Activated T-helper 2 cell treated with anti-CD3 and anti-CD28 coated beads, Interferon-gamma antibody, Interleukin-2, Interleukin-4, amounts not matched to agents 10 μg/mL and 5 μg/mL and 100 μg/mL, durations not matched to agents 14 hours and 24 hours and 36 hours (primary cell): Measurements from ENCODE around the gene PDZD7. TPM values are rescaled to one million over a fixed set of nuclear protein-coding genes. Genes with fewer than 3 reads are reported as not detected.
A peak's percentile ranks its signal among the peaks of the same experiment; 100 is the strongest.
"Not testable (repeated sequence)": the region's sequence is repeated elsewhere in the genome, so short reads cannot be mapped to it uniquely, and the experiment has no call there.

Source experiments
- DNase-seq: peaks from one replicate; pipeline ENCODE4 v3.0.0; 2021; ENCODE audit warnings: low spot score
- H3K27ac Mint-ChIP-seq: one replicate; pipeline ENCODE4 v1.8.0; 2021; ENCODE audit warnings: mixed read lengths
- H3K27me3 Mint-ChIP-seq: one replicate; pipeline ENCODE4 v1.8.0; 2021; ENCODE audit warnings: low read depth, mixed read lengths
- H3K36me3 Mint-ChIP-seq: one replicate; pipeline ENCODE4 v1.8.0; 2021; ENCODE audit warnings: low read depth, mixed read lengths
- H3K4me1 Mint-ChIP-seq: one replicate; pipeline ENCODE4 v1.8.0; 2021; ENCODE audit warnings: low read depth, mixed read lengths
- H3K4me3 Mint-ChIP-seq: one replicate; pipeline ENCODE4 v1.8.0; 2021; ENCODE audit warnings: low read depth, mild to moderate bottlenecking, moderate library complexity, mixed read lengths
- H3K9me3 Mint-ChIP-seq: one replicate; pipeline ENCODE4 v1.8.0; 2021; ENCODE audit warnings: mixed read lengths
- intact Hi-C: fragments of 100-400 bp; cut with micrococcal nuclease; formaldehyde crosslinking; loops from one replicate; pipeline ENCODE4 v1.15.1; 2023
- total RNA-seq: library from RNA; stranded (reverse); gene quantifications from 2 replicates; pipeline ENCODE4 v1.2.3, GENCODE V29; 2022

PDZD7 gene
- total RNA-seq, 1 donor from 2014 or later, result 0.64 TPM

DNA sequence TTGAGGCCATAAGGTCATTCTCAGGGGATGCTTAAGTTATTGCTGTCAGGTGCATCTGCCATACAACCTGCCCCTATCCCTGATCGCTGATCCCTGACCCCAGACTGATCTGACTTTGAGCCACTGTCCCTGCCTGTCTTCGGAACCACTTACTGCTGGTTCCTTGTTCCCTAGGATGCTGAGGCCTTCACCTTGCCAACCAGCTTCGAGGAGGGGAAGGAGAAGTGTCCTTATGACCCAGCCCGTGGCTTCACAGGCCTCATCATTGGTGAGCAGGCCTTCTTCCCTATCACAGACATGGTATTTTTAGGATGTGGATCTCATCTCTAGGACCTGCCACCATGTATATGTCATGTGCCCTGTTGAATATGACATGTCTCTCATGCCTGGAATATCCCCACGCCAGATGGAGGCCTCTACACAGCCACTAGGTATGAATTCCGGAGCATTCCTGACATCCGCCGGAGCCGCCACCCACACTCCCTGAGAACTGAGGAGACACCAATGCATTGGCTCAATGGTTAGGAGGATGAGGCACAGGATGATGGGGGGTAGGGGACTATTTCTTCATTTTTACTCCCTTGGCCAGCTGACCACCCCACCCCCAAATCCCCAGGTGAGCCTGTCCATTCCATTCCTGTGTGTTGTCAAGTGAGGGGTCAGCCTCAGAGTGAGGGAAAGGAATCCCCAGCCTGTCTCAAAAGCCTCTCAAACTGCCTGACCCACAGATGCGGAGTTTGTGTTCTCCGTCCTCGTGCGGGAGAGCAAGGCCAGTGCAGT is 52.6 kb downstream of the PDZD7 start:
- Mint-ChIP-seq H3K27me3 (no peaks in the 10 kb centered on the region), H3K27ac (no peak overlapping the region), H3K36me3 (no peaks in the 10 kb centered on the region), H3K4me1 (no peaks in the 10 kb centered on the region), H3K9me3 (no peaks in the 10 kb centered on the region), H3K4me3 (no peak overlapping the region)
- intact Hi-C loops, result no loop called here
- DNase-seq, result no peak

DNA sequence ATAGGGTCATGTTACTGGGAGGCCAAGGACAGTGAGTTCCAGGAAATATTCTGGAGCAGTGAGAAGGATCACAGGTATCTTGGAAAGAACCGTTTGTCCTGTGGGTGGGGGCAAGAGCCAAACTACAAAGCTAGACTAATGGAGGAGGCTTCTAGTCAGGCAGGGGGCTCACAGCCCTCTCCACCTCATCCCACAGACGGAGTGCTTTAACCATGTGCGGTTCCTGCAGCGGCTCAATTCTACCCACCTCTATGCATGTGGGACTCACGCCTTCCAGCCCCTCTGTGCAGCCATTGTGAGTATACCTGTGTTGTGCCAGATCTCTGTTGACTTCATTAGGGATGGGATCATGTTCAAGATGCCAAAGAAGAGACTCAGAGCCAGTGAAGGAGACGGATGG is 53.5 kb downstream of the PDZD7 start:
- Mint-ChIP-seq H3K4me3 (no peak overlapping the region), H3K9me3 (no peaks in the 10 kb centered on the region), H3K27ac (no peak overlapping the region), H3K4me1 (no peaks in the 10 kb centered on the region), H3K27me3 (no peaks in the 10 kb centered on the region), H3K36me3 (no peaks in the 10 kb centered on the region)
- no peak for DNase-seq
- intact Hi-C loops, result no loop called here

DNA sequence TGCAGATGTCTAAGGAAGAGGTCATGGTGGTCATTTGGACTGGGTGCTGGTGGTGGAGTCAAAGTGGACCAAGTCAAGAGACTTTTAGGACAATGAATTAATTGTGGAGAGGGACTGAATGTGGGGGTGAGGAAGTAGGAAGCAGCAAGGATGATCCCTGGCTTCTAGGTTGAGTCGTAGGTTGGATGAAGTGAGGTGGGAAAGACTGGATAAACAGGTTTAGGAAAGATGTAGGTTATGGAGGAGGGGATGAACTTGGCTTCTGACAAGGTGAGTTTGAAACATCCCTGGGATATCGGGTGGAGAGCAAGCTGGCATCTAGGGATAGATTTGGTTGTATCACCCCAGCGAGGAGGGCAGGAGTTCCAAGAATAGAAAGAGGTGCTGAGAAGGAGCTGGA is 54.0 kb downstream of the PDZD7 start:
- no peak for DNase-seq
- H3K4me3 Mint-ChIP-seq, result no peak overlapping the region
- no peaks in the 10 kb centered on the region for H3K27me3 Mint-ChIP-seq
- H3K4me1 Mint-ChIP-seq, result no peaks in the 10 kb centered on the region
- no peaks in the 10 kb centered on the region for H3K36me3 Mint-ChIP-seq
- H3K9me3 Mint-ChIP-seq, result no peaks in the 10 kb centered on the region
- no peak overlapping the region for H3K27ac Mint-ChIP-seq
- intact Hi-C loops, result no loop called here

DNA sequence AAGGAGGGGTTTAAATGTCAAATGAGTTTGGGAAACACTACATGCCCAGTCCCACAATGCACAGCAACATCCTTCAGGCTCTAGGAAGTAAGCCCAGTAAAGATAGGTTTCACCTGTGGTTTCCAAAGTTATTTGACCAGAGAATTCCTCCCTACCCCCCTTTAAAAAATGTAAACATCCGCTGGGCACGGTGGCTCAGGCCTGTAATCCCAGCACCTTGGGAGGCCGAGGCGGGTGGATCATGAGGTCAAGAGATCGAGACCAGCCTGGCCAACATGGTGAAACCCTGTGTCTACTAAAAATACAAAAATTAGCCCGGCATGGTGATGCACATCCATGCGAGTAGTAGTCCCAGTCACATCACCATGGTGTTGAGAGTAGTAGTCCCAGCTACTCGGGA is 55.5 kb downstream of the PDZD7 start:
- H3K9me3 Mint-ChIP-seq, H3K4me1 Mint-ChIP-seq, H3K36me3 Mint-ChIP-seq, intact Hi-C loops, H3K27me3 Mint-ChIP-seq, DNase-seq, H3K27ac Mint-ChIP-seq, H3K4me3 Mint-ChIP-seq: not testable (repeated sequence)

DNA sequence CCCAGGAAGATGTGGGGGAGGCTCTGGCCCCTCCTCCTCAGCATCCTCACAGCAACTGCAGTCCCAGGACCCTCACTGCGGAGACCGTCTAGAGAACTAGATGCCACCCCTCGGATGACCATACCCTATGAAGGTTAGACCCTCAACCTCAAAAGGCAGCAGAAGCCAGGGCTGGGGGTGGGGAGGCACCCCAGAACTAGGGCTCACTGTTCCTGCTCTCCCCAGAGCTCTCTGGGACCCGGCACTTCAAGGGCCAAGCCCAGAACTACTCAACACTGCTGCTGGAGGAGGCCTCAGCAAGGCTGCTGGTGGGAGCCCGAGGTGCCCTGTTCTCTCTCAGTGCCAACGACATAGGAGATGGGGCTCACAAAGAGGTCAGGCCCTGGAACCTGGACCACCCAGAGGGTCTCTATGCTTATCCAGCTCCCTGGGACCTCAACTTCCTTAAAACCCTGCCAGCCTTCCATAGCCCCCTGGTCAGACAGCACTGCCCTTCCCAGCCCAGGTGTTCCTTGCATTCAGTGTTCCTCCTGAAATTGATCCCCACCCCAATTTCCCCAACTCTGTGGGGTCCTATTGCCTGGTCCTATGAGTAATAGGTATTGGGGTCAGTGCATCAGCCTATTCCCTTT is 57.9 kb downstream of the PDZD7 start:
- H3K4me1 Mint-ChIP-seq, result peaks cover 2% of the 10 kb centered on the region
- no peak for DNase-seq
- intact Hi-C loops, result no loop called here
- H3K36me3 Mint-ChIP-seq, result no peaks in the 10 kb centered on the region
- H3K4me3 Mint-ChIP-seq, result no peak overlapping the region
- H3K27ac Mint-ChIP-seq, result no peak overlapping the region
- H3K9me3 Mint-ChIP-seq, result no peaks in the 10 kb centered on the region
- no peaks in the 10 kb centered on the region for H3K27me3 Mint-ChIP-seq

DNA sequence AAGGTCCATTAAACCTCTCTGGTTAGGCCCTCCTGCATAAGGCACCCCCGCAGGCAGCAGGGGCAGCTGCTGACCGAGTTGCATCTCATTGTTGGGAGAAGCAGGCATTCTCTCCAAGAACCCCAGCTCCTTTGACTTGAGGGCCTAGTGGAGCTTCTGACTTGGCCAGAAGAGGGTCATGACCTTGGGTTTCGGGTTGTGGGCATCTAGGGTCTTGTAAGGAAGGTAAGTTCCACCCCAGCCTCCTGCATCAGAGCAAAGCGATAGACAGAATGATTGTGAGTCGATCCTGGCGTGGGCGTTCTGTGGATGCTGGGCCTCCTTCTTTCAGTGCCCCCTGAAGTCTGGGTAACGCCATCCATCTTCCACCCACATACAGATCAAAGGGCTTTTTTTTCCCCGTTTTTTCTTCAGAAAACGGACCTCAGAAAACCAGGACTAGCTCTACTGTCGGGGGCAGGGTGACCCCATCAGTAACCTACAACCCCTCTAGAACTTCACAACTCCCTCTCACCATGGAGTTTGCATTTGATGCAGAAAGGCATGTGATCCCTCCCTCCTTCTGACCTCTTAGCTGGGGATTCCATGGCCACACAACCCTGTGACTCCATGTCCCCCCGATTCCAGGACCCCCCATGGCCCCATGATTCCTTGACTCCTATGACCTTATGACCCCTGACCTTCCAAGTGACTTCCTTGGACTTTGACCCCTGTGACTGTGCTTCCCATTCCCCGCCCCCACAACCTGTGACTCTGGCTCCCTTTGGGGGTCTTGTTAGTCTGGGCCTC is 58.6 kb downstream of the PDZD7 start:
- Mint-ChIP-seq H3K9me3 (no peaks in the 10 kb centered on the region), H3K4me1 (peaks cover 2% of the 10 kb centered on the region), H3K4me3 (no peak overlapping the region), H3K36me3 (no peaks in the 10 kb centered on the region), H3K27ac (no peak overlapping the region), H3K27me3 (no peaks in the 10 kb centered on the region)
- intact Hi-C loops, result no loop called here
- DNase-seq, result no peak

DNA sequence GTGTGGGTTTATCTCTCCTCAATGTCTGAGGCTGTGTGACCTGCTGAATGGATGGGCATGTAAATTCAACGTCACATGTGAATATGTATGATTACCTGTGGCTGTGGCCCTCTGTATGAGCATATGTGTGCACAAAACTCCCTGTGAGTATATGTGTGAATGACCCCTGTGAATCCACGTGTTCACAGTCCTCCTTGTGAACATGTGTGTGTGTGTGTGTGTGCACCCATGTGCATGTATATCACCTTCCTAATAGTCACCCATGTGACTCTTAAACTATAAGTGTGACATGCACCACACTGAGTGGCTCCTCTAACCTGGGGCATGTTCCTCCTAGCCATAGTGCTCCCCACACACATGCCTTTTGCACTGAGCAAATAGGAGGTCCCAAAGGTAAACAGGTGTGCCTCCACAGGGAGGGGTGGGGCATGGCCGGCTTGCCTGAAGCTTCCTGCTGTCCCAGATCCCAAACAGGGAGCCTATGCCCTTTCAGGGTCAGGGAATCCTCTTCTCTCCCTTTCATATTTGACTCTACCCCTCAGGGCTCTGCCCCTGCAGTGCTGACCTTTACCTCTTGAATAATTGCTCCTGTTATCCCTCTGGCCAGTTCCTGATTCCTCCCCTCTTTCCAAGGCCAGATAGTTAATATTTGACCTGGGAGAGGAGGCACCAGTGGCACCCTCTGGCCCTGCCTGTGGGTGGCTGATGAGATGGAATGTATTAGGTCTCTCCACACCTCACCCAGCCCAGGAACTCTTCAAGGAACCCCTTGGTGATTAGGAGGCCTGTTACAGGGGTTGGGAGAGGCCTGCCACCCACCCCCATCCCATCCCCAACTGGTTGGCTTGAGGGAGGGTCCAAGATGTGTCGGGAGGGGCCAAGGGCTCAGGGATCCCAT is 59.8 kb downstream of the PDZD7 start:
- peak overlapping the region; percentile 49 for H3K4me3 Mint-ChIP-seq
- intact Hi-C loops, result no loop called here

DNA sequence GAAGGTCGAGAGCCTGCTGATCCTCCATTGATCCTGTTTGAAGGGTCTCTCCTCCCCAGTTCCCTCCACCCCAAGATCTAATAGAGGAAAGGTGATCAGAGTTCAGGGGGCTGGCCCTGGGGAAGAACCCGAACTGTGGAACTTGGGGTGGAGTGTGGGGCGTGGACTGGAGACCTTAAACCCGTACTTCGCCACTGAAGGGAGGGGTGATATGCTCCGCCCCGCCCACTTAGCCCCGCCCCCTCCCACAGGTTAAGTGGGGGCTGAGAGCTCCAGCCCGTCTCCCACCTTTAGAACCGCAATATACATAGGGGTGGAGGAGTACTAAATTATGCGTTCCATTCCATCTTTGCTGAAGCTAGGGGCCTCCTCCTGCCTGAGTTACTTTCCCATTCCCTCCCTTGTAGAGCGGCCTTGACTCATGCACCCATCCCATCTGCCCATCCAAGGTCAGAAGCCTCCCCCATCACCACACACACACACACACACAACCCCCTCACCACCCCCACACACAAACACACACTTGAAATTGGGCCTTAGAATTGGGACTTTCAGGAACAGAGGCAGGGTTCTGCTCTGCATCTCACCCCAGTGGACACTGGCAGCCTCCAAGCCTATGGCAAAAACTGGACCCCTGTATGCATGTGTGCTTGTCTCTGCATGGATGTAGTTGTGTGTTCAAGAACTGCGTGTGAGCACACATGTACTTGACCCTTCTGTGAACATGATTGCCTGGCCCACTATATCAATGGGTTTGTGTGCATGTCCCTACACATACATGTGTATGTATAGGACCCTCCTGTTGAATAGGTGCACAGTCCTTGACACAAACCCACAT is 60.6 kb downstream of the PDZD7 start:
- intact Hi-C loops, result no loop called here
- H3K4me3 Mint-ChIP-seq, result peak overlapping the region; percentile 36
- peaks cover 2% of the 10 kb centered on the region for H3K4me1 Mint-ChIP-seq
- H3K36me3 Mint-ChIP-seq, result peaks cover 2% of the 10 kb centered on the region
- no peaks in the 10 kb centered on the region for H3K27me3 Mint-ChIP-seq
- no peaks in the 10 kb centered on the region for H3K9me3 Mint-ChIP-seq
- DNase-seq, result no peak
- H3K27ac Mint-ChIP-seq, result no peak overlapping the region

More for the DNA sequence above, 59.8 kb downstream of the PDZD7 start:
- Mint-ChIP-seq H3K27me3 (no peaks in the 10 kb centered on the region), H3K27ac (no peak overlapping the region), H3K9me3 (no peaks in the 10 kb centered on the region), H3K4me1 (peaks cover 2% of the 10 kb centered on the region), H3K36me3 (no peaks in the 10 kb centered on the region)
- no peak for DNase-seq

DNA sequence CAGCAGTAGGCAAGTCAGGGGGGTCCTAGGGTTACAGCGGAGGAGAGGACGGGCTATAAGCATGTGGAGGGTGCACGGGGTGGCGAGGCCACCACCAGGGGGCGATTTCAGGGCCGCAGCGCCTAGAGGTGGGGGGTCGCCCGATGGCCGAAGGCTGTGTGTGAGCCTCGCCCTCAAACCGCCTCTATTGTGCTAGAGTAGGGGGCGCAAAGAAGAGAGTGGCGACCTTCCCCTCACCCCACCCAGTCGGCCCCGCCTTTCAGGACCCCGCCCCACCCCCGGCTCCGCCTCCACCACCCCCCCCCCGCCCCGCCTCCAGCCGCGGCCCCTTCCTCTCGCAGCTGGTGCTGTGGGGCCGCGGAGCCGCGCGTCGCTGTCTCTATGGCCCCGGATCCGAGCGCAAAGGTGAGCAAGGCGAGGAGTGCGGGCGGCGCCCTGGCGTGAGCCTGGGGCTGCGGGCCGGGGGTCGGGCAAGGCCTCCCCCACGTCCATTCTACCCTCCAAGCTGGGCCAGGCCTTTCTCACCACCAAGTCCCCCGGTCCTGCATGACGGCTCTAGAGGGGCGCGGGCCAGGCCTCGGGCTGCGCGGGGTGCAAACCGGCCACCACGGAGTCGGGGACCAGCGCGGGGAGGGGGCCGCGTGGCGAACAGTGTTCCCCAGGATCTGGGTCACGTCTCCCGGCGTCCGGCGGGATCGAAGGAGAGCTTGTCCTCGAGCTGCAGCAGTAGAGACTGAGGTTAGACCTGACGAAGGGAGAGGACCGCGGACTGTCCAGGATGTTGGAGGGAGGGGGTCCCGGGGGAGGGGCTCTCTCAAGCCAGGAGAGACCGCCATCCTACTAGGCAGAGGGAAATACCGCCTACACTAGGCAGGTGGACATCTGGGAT is 61.5 kb downstream of the PDZD7 start, which contains the start of gene SEMA4G:
TSS of gene SEMA4G (plus strand) at position 318 of the 889 bp plus-strand sequence. CDS start 3,409 bp downstream, outside the sequence.
- no peak for DNase-seq
- H3K27me3 Mint-ChIP-seq, result no peaks in the 10 kb centered on the region
- H3K4me1 Mint-ChIP-seq, result peaks cover 2% of the 10 kb centered on the region
- H3K27ac Mint-ChIP-seq, result no peak within 1 kb of the TSS
- intact Hi-C loops, result loop anchor here (5.0 kb wide), 1 partner anchor 43 kb away; no protein-coding TSS in a partner anchor
- no peaks in the 10 kb centered on the region for H3K9me3 Mint-ChIP-seq
- peak within 1 kb of the TSS; percentile 70 for H3K4me3 Mint-ChIP-seq
- peaks cover 2% of the 10 kb centered on the region for H3K36me3 Mint-ChIP-seq

DNA sequence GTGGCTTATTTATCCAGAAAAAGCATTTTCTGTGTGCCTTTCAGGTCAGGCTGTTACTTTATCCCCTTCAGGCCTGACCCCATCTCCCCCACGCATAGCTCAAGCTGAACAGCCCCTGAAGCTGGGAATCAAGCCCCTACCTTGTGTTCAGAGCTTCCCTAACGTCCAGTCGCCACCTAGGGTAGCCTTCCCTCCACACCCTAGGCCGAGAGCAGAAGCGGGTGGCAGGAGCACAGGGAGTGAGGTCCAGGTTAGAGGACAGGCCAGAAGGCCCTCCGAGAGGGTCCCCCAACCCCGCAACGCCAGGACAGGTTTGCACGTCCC is 62.1 kb downstream of the PDZD7 start:
- H3K27ac Mint-ChIP-seq, result no peak overlapping the region
- H3K4me3 Mint-ChIP-seq, result peak overlapping the region; percentile 70
- peaks cover 2% of the 10 kb centered on the region for H3K4me1 Mint-ChIP-seq
- H3K9me3 Mint-ChIP-seq, result no peaks in the 10 kb centered on the region
- DNase-seq, result no peak
- intact Hi-C loops, result loop anchor here (5.0 kb wide), 1 partner anchor 43 kb away; no protein-coding TSS in a partner anchor
- H3K27me3 Mint-ChIP-seq, result no peaks in the 10 kb centered on the region
- peaks cover 2% of the 10 kb centered on the region for H3K36me3 Mint-ChIP-seq
